Raji (cell line): ENCODE measurements around the gene TEX51.

ENCODE experiments used
- POLR2A ChIP-seq: IDR thresholded peaks from 2 replicates; pipeline ENCODE4 v1.6.1; 2011; ENCODE audit warnings: low read depth, low read length, control low read depth; ENCODE audit not compliant: insufficient read depth

Gene TEX51

GRCh38 chr2:126942427-126943203 is 43.9 kb downstream of the TEX51 start:
- TF ChIP-seq POLR2A: no peak

- no peak for TF ChIP-seq POLR2A
Measured at GRCh38 chr2:126943612-126944348, 45.1 kb downstream of the TEX51 start.

GRCh38 chr2:126945118-126945517 is 46.4 kb downstream of the TEX51 start:
- no peak for TF ChIP-seq POLR2A

- no peak for TF ChIP-seq POLR2A
Measured at GRCh38 chr2:126946318-126947102, 47.8 kb downstream of the TEX51 start.

- no peak for TF ChIP-seq POLR2A
Measured at GRCh38 chr2:126947103-126947429, 48.4 kb downstream of the TEX51 start.

GRCh38 chr2:126949775-126950174 is 51.1 kb downstream of the TEX51 start:
- TF ChIP-seq POLR2A: no peak

- TF ChIP-seq POLR2A: no peak
Measured at GRCh38 chr2:126950504-126950903, 51.8 kb downstream of the TEX51 start.
